GM10847 (cell line): ENCODE data around the gene AMER2.

ENCODE experiments used
- POLR2A ChIP-seq: IDR thresholded peaks from 2 replicates; pipeline ENCODE4 v1.6.1; 2011; ENCODE audit not compliant: insufficient read length; ENCODE audit errors: extremely low read depth

The AMER2 gene

DNA sequence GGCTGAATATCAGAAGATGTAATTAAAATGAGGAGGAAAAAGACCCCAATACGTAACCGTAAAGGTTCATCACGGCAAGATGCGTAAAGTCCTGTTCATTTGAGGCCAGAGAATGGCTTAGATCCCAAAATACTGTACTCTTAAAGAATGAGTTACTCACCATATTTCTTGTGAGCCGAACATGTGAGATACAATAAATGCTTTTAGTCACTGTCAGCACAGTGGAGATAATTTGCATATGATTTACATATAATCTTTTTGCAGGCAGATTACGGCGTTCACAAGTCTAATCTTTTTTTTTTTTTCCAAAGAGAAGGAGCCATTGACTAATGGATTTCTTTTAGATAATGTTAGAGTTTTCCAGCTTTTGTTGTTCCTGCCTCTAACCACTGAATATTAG is 28.4 kb downstream of the AMER2 start:
- no peak for TF ChIP-seq POLR2A

DNA sequence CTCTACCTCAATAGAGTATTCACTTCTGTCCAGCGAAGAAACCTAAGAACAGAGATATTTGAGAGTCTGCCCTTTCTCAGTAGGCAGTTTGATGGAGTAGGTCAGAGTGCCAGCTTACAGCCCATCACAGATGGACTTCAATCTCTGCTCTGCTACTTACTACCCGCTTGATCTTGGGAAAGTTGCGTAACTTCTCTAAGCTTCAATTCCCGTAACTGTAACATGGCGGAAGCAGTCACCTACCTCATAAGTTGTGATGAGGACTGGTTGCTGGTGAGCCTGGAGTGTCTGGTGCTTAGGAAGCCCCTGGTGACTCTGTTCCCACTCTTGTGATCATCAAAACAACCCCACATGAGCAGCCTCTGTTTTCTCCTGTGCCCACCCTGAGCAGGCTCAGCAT is 31.0 kb downstream of the AMER2 start:
- TF ChIP-seq POLR2A = no peak

DNA sequence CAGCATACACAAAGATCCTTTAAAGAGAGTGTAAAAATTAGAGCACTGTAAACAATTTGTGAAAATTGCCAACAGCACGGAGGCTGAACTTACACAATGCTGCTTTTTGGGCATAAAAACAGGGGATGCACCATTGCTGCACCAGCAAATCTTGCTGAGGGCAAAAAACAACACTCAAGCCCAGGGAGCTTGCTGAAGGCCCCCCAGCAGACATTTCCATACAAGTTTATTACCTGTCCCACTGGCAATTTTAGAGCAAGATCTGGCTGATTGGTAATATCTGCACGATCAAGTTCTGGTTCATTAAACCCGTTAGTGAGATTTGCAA is 34.3 kb downstream of the AMER2 start:
- no peak for TF ChIP-seq POLR2A

DNA sequence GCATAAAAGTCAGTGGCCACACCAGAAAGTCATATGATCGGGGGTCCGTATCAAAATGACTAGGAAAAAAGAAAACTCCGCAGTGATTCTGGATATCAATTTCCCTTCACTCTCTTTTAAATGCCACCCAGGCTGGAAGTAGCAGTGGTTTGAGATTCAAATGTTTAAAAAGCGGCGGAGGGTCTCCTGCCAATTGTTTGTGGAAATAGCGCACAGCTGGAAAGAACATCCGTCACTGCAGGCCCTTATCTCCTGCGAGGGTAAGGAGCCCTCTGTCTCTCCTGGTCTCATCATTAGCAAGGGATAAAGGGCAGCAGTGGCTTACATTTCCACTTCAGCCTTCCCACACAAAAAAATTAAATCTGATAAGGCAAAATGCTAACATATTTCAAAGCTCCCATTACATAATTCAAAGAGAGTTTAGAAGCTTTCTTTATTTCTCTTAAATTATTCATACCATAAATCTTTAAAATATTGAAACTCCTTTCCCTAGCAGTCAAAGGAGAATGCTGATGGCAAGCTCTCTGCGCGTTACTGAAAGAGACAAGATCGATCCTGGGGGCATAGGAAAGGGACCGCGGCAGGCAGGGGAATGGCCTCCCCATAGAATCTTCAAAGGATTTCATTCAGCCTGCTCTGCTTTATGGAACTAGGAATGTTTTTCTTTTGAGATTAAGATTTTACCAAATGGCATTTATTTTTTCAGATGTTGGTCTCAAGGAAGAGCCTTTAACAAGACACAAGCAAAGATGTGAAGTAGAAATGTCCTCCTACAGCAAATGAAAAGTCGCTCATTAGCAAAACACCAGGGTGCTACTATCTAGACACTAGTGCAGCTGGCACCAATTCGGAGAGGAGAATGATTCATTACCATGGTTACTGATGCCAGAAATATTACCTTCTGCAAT is 35.0 kb downstream of the AMER2 start:
- TF ChIP-seq POLR2A = no peak

DNA sequence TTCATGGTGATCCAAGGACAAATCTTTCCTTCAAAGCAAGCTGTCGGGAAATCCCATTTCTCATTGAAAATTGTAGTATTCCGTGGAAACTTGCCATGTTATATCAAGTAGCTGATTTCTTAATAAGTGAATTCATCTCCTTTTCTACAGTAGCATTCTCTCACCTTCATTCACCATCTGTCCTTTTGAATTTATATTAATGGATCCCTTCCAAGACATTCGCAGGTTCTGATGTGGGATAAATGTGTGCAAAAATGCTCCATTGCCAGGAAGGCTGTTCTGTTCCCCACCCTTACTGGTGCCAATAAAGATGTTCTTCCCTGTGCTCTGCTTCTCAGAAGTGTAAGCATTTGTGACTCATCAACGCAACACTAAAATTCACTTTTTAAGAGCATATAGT is 36.2 kb downstream of the AMER2 start:
- no peak for TF ChIP-seq POLR2A

DNA sequence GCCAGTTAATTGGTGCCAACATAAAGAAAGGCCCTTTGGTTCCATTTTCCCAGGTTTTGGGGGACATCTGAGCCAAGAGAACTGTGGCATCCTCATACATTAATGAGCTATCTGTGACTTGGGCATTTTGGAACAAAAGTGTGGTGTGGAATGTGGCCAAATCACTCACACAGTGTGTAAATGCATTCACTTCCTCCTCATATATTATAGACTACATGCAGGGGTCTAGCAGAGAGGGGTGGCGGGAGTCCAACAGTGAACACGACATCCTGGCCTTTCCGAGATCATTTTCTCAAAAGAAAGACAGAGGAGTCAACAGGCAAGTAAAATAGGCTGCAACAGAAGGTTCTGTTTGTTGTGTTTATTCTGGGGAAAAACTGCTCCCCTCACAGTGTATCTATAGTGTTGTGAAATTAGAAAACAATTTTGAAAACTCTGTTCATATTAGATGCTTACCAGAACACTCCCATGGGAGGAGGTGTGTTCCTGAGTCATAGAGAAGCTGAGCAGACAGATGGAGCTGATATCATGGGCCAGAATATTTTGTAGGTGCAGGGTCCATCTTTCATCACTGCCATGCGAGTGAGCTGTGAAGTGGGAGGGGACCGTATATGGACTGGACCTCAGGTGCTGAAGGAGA is 39.2 kb downstream of the AMER2 start:
- no peak for TF ChIP-seq POLR2A

DNA sequence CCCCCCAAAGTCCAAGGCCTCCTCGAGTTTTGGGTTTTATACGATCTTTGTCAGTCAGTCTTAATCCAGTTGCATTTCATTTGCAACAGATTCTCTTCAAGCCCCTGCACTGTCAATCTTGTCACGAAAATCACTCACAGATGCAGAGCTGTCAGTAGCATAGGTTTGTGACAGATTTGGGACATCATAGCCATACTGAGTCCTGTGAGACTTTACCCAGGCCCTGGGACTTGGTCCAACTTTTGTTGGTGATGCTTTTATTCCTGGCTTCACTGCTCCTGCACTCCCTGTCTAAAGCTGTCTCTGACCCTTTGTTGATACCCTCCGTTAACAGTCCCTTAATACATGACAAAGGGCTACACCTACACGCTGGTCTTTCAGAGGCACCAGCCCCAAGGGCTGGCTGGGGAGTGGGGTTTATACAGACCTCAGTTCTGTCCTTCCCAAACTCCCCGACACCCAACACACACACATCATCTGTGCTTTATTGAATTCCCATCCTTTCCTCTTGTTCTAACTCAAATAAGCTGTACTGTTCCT is 40.1 kb downstream of the AMER2 start:
- TF ChIP-seq POLR2A = no peak

DNA sequence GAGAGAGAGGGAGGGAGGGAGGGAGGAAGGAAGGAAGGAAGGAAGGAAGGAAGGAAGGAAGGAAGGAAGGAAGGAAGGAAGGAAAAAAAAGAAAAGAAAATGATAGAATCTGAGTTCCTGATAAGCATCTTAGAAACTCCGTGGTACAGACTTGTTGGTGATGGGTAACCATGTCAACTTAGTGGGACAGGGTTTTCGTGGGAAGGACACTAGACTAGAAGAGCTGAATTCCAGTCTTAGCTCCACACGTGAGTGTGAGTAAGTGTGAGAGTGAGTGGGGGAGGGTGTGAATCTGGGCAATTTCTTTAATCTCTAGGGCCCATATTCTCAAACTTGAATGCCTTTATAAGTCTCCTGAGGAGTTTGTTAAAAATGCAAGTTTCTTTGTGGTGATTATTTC is 41.1 kb downstream of the AMER2 start:
- no peak for TF ChIP-seq POLR2A

DNA sequence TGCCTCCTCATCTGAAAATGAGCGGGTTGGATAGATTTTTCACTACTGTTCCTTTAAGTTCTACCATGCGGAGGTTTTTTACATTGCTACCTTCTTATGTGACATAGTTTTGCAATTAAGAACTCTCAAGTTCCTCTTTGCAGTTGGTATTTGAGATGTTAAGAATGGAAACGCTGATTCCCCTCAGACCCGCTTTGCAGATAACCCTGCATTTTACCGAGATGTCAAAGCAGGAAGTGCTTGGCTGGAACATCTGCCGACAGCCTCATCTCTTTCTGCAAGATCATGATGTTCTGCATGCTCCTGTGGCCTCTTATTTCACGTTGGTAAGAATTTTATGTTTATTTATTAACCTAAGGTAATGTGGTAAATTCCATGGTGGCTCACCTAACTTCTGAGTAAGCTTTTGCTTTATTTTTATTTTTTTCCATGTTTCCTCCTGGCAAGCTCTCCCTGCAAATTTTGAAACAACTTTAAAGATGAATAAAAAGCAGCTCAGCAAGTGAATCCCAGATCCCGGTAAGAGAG is 53.6 kb downstream of the AMER2 start:
- TF ChIP-seq POLR2A = no peak

DNA sequence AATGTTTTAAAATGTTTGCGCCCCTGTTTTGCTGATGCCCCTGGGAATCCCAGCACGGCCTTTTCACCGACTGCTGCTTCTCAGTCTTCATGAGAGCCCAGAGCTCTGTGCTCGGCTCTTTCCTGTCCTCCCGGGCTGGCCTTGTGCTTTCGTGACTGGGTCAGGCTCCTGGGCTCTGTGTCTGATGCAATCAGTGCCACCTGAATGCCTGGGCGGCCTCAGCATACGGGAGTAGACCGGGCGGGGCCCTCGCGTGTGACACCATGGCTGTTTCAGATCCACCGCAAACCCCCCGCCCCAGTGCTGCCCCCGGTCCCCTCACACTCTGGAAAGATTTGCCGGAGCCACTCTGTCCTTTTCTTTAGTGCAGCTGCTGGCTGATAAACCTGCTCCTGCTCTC is 54.8 kb downstream of the AMER2 start:
- no peak for TF ChIP-seq POLR2A

DNA sequence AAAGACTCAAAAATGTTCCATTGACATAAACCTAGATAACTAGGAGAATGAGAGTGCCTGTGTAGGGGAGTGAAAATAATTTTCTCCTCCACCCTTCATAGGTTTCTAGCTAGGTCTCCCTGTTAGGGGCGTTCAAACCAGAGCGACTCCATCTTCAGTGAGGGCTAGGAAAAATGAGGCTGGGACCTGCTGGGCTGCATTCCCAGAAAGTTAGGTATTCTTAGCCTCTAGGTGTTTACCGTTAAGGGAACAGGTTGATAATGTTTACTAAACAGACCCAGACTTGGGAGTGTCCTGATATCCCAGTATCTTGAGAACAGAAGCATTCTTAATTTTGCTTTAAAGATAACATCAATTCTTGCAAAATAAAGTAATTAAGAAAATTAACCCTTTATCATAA is 56.0 kb downstream of the AMER2 start:
- no peak for TF ChIP-seq POLR2A

DNA sequence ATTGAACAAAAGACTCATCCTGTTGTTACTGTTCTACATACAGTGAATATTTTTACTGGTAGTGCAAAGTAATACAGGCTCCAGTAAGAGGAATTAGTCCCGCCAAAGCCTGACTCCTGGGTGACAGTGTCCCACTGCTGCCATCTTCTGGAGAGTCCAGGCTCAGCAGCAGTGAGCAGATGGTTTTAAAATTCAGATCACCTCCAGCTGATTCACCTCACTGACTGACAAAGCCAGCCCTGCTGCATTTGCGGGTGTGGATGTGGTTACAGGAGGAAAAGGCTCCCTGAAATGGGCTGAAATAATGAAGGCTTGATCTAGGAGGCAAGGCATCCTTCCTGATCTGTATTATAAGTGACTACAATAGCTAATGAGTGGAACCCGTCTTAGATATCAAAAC is 57.9 kb downstream of the AMER2 start:
- TF ChIP-seq POLR2A = no peak

DNA sequence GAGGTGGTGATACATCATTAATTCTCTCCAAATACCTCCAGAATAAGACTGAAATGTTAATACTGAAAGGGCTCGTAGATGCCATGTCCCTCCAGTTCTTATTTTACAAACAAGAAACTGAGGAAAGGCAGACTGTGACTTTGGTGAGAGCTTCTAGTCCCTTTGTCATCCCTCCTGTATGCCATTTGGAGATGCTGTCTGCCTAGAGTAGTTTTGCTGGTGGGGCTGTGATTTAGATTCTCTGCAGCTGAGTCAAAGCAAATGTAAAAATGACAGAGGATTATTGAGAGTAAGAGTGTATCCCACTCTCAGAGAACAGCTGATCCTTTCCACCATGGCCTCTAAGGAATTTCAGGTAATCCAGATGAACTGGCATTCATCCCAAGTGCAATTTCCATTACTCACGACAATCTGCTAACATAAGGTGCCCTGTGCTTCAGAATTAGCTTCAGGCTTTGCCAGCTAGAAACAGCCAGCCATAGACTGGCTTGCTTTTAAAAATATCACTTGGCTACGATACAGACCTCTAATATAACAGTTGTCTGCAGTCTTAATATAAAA is 59.3 kb downstream of the AMER2 start:
- TF ChIP-seq POLR2A = no peak
